Upper lobe of left lung (tissue), 6 donors: ENCODE results near the gene SPG7. TPM values are rescaled to one million over a fixed set of nuclear protein-coding genes. Genes with fewer than 3 reads are reported as not detected.

Experiments used
- ATAC-seq, 2 donors: fragments of 200-7000 bp; cut with Tn5 transposase; one replicate each; pipeline ENCODE4 v1.9.1; 2022; ENCODE audit warnings: mild to moderate bottlenecking in 2 of 2, moderate library complexity in 2 of 2; ENCODE audit not compliant: low FRiP score in 2 of 2
- DNase-seq, 2 donors: peaks; one replicate each; pipeline ENCODE4 v3.0.0-alpha.2; 2019 to 2020
- H3K27ac ChIP-seq, 4 donors: fragments of 200-600 bp; sonication (generic); one replicate each; pipeline ENCODE4 v1.5.1; 2016 to 2019
- H3K27me3 ChIP-seq, 4 donors: fragments of 200-600 bp; sonication (generic); one replicate each; pipeline ENCODE4 v1.5.1; 2017 to 2019
- H3K36me3 ChIP-seq, 4 donors: fragments of 200-600 bp; sonication (generic); one replicate each; pipeline ENCODE4 v1.5.1; 2016 to 2019
- H3K4me1 ChIP-seq, 4 donors: fragments of 200-600 bp; sonication (generic); one replicate each; pipeline ENCODE4 v1.5.1; 2018 to 2019
- H3K4me3 ChIP-seq, 4 donors: fragments of 200-600 bp; sonication (generic); one replicate each; pipeline ENCODE4 v1.5.1; 2017 to 2019; ENCODE audit warnings: mild to moderate bottlenecking in 2 of 4, moderate library complexity in 1 of 4
- H3K9me3 ChIP-seq, 4 donors: fragments of 200-600 bp; sonication (generic); one replicate each; pipeline ENCODE4 v1.5.1; 2018 to 2019
- CTCF ChIP-seq, 6 experiments: fragments of 450-650 bp in 4 of 6; fragments of 200-600 bp in 2 of 6; sonication (generic) in 2 of 6; IDR thresholded peaks; one replicate each; pipeline ENCODE4 v1.5.1; 2016 to 2019; ENCODE audit warnings: antibody characterized with exemption in 6 of 6
- EP300 ChIP-seq, 4 donors: sonication (generic); formaldehyde crosslinking; IDR thresholded peaks; one replicate each; pipeline ENCODE4 v1.5.1; 2017; ENCODE audit warnings: antibody characterized with exemption in 4 of 4, control low read depth in 2 of 4
- POLR2A ChIP-seq, 4 donors: fragments of 450-650 bp; IDR thresholded peaks; one replicate each; pipeline ENCODE4 v1.5.1; 2016 to 2017; ENCODE audit warnings: antibody characterized with exemption in 4 of 4, mild to moderate bottlenecking in 2 of 4
- POLR2AphosphoS5 ChIP-seq, 2 donors: sonication (generic); formaldehyde crosslinking; IDR thresholded peaks; one replicate each; pipeline ENCODE4 v1.5.1; 2017; ENCODE audit warnings: antibody characterized with exemption in 2 of 2
- WGBS, 2 donors: methylation state at CpG; one replicate each; pipeline ENCODE4 v1.1.5; 2017 to 2018; 5-methylcytosine and 5-hydroxymethylcytosine counted together
- total RNA-seq, 6 donors: library from RNA; depleted of rRNA in 4 of 6; stranded (reverse); fragments of >200 nt in 4 of 6; gene quantifications; one replicate each; pipeline versions ENCODE4 v1.1.0 to v1.2.1, GENCODE V29; 2016 to 2021
- donor health status: DM: no; HTN: no; CAD: no; lungs with moderate emphysema.
- donor health status: DM: no; HTN: yes; CAD: no; lungs with severe emphysema.

Gene SPG7
- total RNA-seq, 6 donors from 2014 or later, result 72.6 to 419 (median 111) TPM

- TF ChIP-seq POLR2AphosphoS5 (IDR thresholded peaks at IDR 0.05) (no peak), POLR2A (IDR thresholded peaks at IDR 0.05) (no peak), CTCF (IDR thresholded peaks at IDR 0.05) (no peak), EP300 (IDR thresholded peaks at IDR 0.05) (no peak)
- no peak for ATAC-seq
- Histone ChIP-seq H3K27me3 (no peaks in the 10 kb centered on the region), H3K9me3 (no peaks in the 10 kb centered on the region), H3K36me3 (peaks cover 15 to 79% (median 60%) of the 10 kb centered on the region in 4 donors), H3K4me3 (no peak overlapping the region), H3K4me1 (peaks cover 0 to 13% (median 8%) of the 10 kb centered on the region in 4 donors), H3K27ac (no peak overlapping the region)
- 90 to 98% methylated on average over 7 to 11 of the region's 12 CpGs for WGBS, 2 donors
- no peak for DNase-seq
Measured at GRCh38 chr16:89554343-89554742, 46.1 kb downstream of the SPG7 start.

- 95 to 97% methylated on average over 14 to 16 of the region's 16 CpGs for WGBS, 2 donors
- no peaks in the 10 kb centered on the region for H3K27me3 ChIP-seq
- peaks cover 13 to 69% (median 52%) of the 10 kb centered on the region in 4 donors for H3K36me3 ChIP-seq
- no peaks in the 10 kb centered on the region for H3K9me3 ChIP-seq
- no peak overlapping the region for H3K27ac ChIP-seq
- TF ChIP-seq EP300 (IDR thresholded peaks at IDR 0.05) (no peak), POLR2AphosphoS5 (IDR thresholded peaks at IDR 0.05) (no peak), POLR2A (IDR thresholded peaks at IDR 0.05) (no peak), CTCF (IDR thresholded peaks at IDR 0.05) (no peak)
- H3K4me3 ChIP-seq, result no peak overlapping the region
- peaks cover 3 to 21% (median 14%) of the 10 kb centered on the region in 4 donors for H3K4me1 ChIP-seq
- ATAC-seq (no peak), DNase-seq (no peak)
Measured at GRCh38 chr16:89555265-89555664, 47.1 kb downstream of the SPG7 start.

- no peaks in the 10 kb centered on the region for H3K27me3 ChIP-seq
- no peak overlapping the region for H3K4me3 ChIP-seq
- 84 to 88% methylated on average over 5 to 13 of the region's 13 CpGs for WGBS, 2 donors
- H3K27ac ChIP-seq, result no peak overlapping the region
- no peak for DNase-seq
- H3K9me3 ChIP-seq, result no peaks in the 10 kb centered on the region
- H3K36me3 ChIP-seq, result peaks cover 13 to 64% (median 47%) of the 10 kb centered on the region in 4 donors
- peaks cover 3 to 21% (median 14%) of the 10 kb centered on the region in 4 donors for H3K4me1 ChIP-seq
- no peak for ATAC-seq
- TF ChIP-seq POLR2A (IDR thresholded peaks at IDR 0.05) (no peak), EP300 (IDR thresholded peaks at IDR 0.05) (no peak), POLR2AphosphoS5 (IDR thresholded peaks at IDR 0.05) (no peak), CTCF (IDR thresholded peaks at IDR 0.05) (no peak)
Measured at GRCh38 chr16:89555780-89556179, 47.6 kb downstream of the SPG7 start.

- Histone ChIP-seq H3K27ac (peak overlapping the region in 1 of 4 donors; percentile 4), H3K36me3 (peaks cover 5 to 62% (median 44%) of the 10 kb centered on the region in 4 donors), H3K9me3 (no peaks in the 10 kb centered on the region), H3K27me3 (no peaks in the 10 kb centered on the region), H3K4me1 (peaks cover 11 to 33% (median 22%) of the 10 kb centered on the region in 4 donors), H3K4me3 (no peak overlapping the region)
- TF ChIP-seq POLR2A (IDR thresholded peaks at IDR 0.05) (no peak), CTCF (IDR thresholded peaks at IDR 0.05) (peak; percentile 61 to 76 (median 72))
- DNase-seq (peak in 1 of 2 donors; percentile 77), ATAC-seq (peak; percentile 34 to 53)
- 71 to 85% methylated on average over 20 to 26 of the region's 34 CpGs for whole genome bisulfite sequencing, 2 donors
Measured at GRCh38 chr16:89556750-89557689, 48.8 kb downstream of the SPG7 start.
